ENCODE measurements around the gene C2orf74. TPM values are rescaled to one million over a fixed set of nuclear protein-coding genes. Genes with fewer than 3 reads are reported as not detected.
A peak's percentile ranks its signal among the peaks of the same experiment; 100 is the strongest.
"Not testable (repeated sequence)": the region's sequence is repeated elsewhere in the genome, so short reads cannot be mapped to it uniquely, and the experiment has no call there.

Gene C2orf74
- total and polyA plus RNA-seq, 9 donors, result 16.4 to 30.8 (median 23.1) TPM

- 62% methylated on average over 1 of the region's 4 CpGs for whole genome bisulfite sequencing (ENCODE audit: insufficient coverage)
- Histone ChIP-seq H3K27me3 (ENCODE audit: control insufficient read depth, insufficient read depth, low read length) (no peaks in the 10 kb centered on the region), H3K4me1 (ENCODE audit: control insufficient read depth, insufficient read depth, low read length) (no peaks in the 10 kb centered on the region), H3K9me3 (replicated peaks; ENCODE audit: control insufficient read depth, low read depth, low read length) (no peaks in the 10 kb centered on the region), H3K27ac (ENCODE audit: low read length) (no peak overlapping the region), H3K36me3 (ENCODE audit: control insufficient read depth, insufficient read depth, low read length) (no peaks in the 10 kb centered on the region), H3K4me3 (ENCODE audit: low read length) (no peak overlapping the region)
- no peak for DNase-seq
Observed at GRCh38 chr2:61138859-61139258, 23.1 kb upstream of the C2orf74 start.

- no peaks in the 10 kb centered on the region for H3K36me3 ChIP-seq (ENCODE audit: control insufficient read depth, insufficient read depth, low read length)
- peaks cover 4% of the 10 kb centered on the region for H3K4me1 ChIP-seq (ENCODE audit: control insufficient read depth, insufficient read depth, low read length)
- WGBS (ENCODE audit: insufficient coverage), result no CpG with 5 or more reads among the region's 1 CpG
- H3K9me3 ChIP-seq (replicated peaks; ENCODE audit: control insufficient read depth, low read depth, low read length), result no peaks in the 10 kb centered on the region
- no peak overlapping the region for H3K27ac ChIP-seq (ENCODE audit: low read length)
- H3K27me3 ChIP-seq (ENCODE audit: control insufficient read depth, insufficient read depth, low read length), result no peaks in the 10 kb centered on the region
- DNase-seq, result no peak
- H3K4me3 ChIP-seq (ENCODE audit: low read length), result no peak overlapping the region
Observed at GRCh38 chr2:61141151-61141550, 20.8 kb upstream of the C2orf74 start.

GRCh38 chr2:61144697-61145268 is 17.2 kb upstream of the C2orf74 start:
- WGBS (ENCODE audit: insufficient coverage), result 0% methylated on average over 18 of the region's 31 CpGs
- peaks cover 11% of the 10 kb centered on the region for H3K36me3 ChIP-seq (ENCODE audit: control insufficient read depth, insufficient read depth, low read length)
- H3K27me3 ChIP-seq (ENCODE audit: control insufficient read depth, insufficient read depth, low read length), result no peaks in the 10 kb centered on the region
- H3K4me1 ChIP-seq (ENCODE audit: control insufficient read depth, insufficient read depth, low read length), result peaks cover 4% of the 10 kb centered on the region
- peak; percentile 99 for DNase-seq
- peak overlapping the region; percentile 87 for H3K27ac ChIP-seq (ENCODE audit: low read length)
- no peaks in the 10 kb centered on the region for H3K9me3 ChIP-seq (replicated peaks; ENCODE audit: control insufficient read depth, low read depth, low read length)
- peak overlapping the region; percentile 60 for H3K4me3 ChIP-seq (ENCODE audit: low read length)

- DNase-seq, result no peak
- H3K9me3 ChIP-seq (replicated peaks; ENCODE audit: control insufficient read depth, low read depth, low read length), result no peaks in the 10 kb centered on the region
- H3K36me3 ChIP-seq (ENCODE audit: control insufficient read depth, insufficient read depth, low read length), result peaks cover 21% of the 10 kb centered on the region
- H3K4me3 ChIP-seq (ENCODE audit: low read length), result no peak overlapping the region
- H3K4me1 ChIP-seq (ENCODE audit: control insufficient read depth, insufficient read depth, low read length), result peaks cover 4% of the 10 kb centered on the region
- no peak overlapping the region for H3K27ac ChIP-seq (ENCODE audit: low read length)
- no CpG with 5 or more reads among the region's 2 CpGs for WGBS (ENCODE audit: insufficient coverage)
- H3K27me3 ChIP-seq (ENCODE audit: control insufficient read depth, insufficient read depth, low read length), result no peaks in the 10 kb centered on the region
Observed at GRCh38 chr2:61145990-61146389, 16.0 kb upstream of the C2orf74 start.

GRCh38 chr2:61148091-61148490 is 13.9 kb upstream of the C2orf74 start:
- H3K9me3 ChIP-seq (replicated peaks; ENCODE audit: control insufficient read depth, low read depth, low read length); DNase-seq; H3K4me3 ChIP-seq (ENCODE audit: low read length); H3K4me1 ChIP-seq (ENCODE audit: control insufficient read depth, insufficient read depth, low read length); H3K27ac ChIP-seq (ENCODE audit: low read length); H3K27me3 ChIP-seq (ENCODE audit: control insufficient read depth, insufficient read depth, low read length): not testable (repeated sequence)
- H3K36me3 ChIP-seq (ENCODE audit: control insufficient read depth, insufficient read depth, low read length), result peaks cover 28% of the 10 kb centered on the region
- no CpG with 5 or more reads among the region's 5 CpGs for WGBS (ENCODE audit: insufficient coverage)

GRCh38 chr2:61149074-61149473 is 12.9 kb upstream of the C2orf74 start:
- H3K4me3 ChIP-seq (ENCODE audit: low read length), result no peak overlapping the region
- 91% methylated on average over 4 of the region's 6 CpGs for WGBS (ENCODE audit: insufficient coverage)
- H3K27me3 ChIP-seq (ENCODE audit: control insufficient read depth, insufficient read depth, low read length), result no peaks in the 10 kb centered on the region
- peaks cover 4% of the 10 kb centered on the region for H3K4me1 ChIP-seq (ENCODE audit: control insufficient read depth, insufficient read depth, low read length)
- DNase-seq, result no peak
- H3K36me3 ChIP-seq (ENCODE audit: control insufficient read depth, insufficient read depth, low read length), result peaks cover 28% of the 10 kb centered on the region
- H3K9me3 ChIP-seq (replicated peaks; ENCODE audit: control insufficient read depth, low read depth, low read length), result no peaks in the 10 kb centered on the region
- no peak overlapping the region for H3K27ac ChIP-seq (ENCODE audit: low read length)

GRCh38 chr2:61151436-61151835 is 10.6 kb upstream of the C2orf74 start:
- no peaks in the 10 kb centered on the region for H3K9me3 ChIP-seq (replicated peaks; ENCODE audit: control insufficient read depth, low read depth, low read length)
- no peaks in the 10 kb centered on the region for H3K27me3 ChIP-seq (ENCODE audit: control insufficient read depth, insufficient read depth, low read length)
- DNase-seq, result no peak
- H3K27ac ChIP-seq (ENCODE audit: low read length), result no peak overlapping the region
- no peak overlapping the region for H3K4me3 ChIP-seq (ENCODE audit: low read length)
- no peaks in the 10 kb centered on the region for H3K4me1 ChIP-seq (ENCODE audit: control insufficient read depth, insufficient read depth, low read length)
- no CpG with 5 or more reads among the region's 1 CpG for WGBS (ENCODE audit: insufficient coverage)
- peaks cover 28% of the 10 kb centered on the region for H3K36me3 ChIP-seq (ENCODE audit: control insufficient read depth, insufficient read depth, low read length)

GRCh38 chr2:61157371-61158003 is 4.5 kb upstream of the C2orf74 start:
- Histone ChIP-seq H3K36me3 (ENCODE audit: control insufficient read depth, insufficient read depth, low read length) (peaks cover 9% of the 10 kb centered on the region), H3K4me3 (ENCODE audit: low read length) (no peak overlapping the region), H3K27ac (ENCODE audit: low read length) (no peak overlapping the region), H3K4me1 (ENCODE audit: control insufficient read depth, insufficient read depth, low read length) (no peaks in the 10 kb centered on the region), H3K9me3 (replicated peaks; ENCODE audit: control insufficient read depth, low read depth, low read length) (peaks cover 2% of the 10 kb centered on the region), H3K27me3 (ENCODE audit: control insufficient read depth, insufficient read depth, low read length) (no peaks in the 10 kb centered on the region)
- DNase-seq, result no peak
- 100% methylated on average over 2 of the region's 5 CpGs for WGBS (ENCODE audit: insufficient coverage)

GRCh38 chr2:61158356-61158955 is 3.5 kb upstream of the C2orf74 start:
- 55% methylated on average over 3 of the region's 3 CpGs for WGBS (ENCODE audit: insufficient coverage)
- H3K9me3 ChIP-seq (replicated peaks; ENCODE audit: control insufficient read depth, low read depth, low read length), result peaks cover 2% of the 10 kb centered on the region
- peaks cover 9% of the 10 kb centered on the region for H3K36me3 ChIP-seq (ENCODE audit: control insufficient read depth, insufficient read depth, low read length)
- no peaks in the 10 kb centered on the region for H3K4me1 ChIP-seq (ENCODE audit: control insufficient read depth, insufficient read depth, low read length)
- no peak overlapping the region for H3K27ac ChIP-seq (ENCODE audit: low read length)
- no peak for DNase-seq
- H3K27me3 ChIP-seq (ENCODE audit: control insufficient read depth, insufficient read depth, low read length), result no peaks in the 10 kb centered on the region
- H3K4me3 ChIP-seq (ENCODE audit: low read length), result no peak overlapping the region

- Histone ChIP-seq H3K36me3 (ENCODE audit: control insufficient read depth, insufficient read depth, low read length) (peaks cover 25% of the 10 kb centered on the region), H3K4me3 (ENCODE audit: low read length) (no peak overlapping the region), H3K27me3 (ENCODE audit: control insufficient read depth, insufficient read depth, low read length) (no peaks in the 10 kb centered on the region), H3K4me1 (ENCODE audit: control insufficient read depth, insufficient read depth, low read length) (no peaks in the 10 kb centered on the region), H3K9me3 (replicated peaks; ENCODE audit: control insufficient read depth, low read depth, low read length) (peaks cover 2% of the 10 kb centered on the region), H3K27ac (ENCODE audit: low read length) (no peak overlapping the region)
- WGBS (ENCODE audit: insufficient coverage), result 96% methylated on average over 4 of the region's 5 CpGs
- no peak for DNase-seq
Observed at GRCh38 chr2:61162721-61163120, 733 bp downstream of the C2orf74 start.
